H1 (cell line): ENCODE results near the gene CARD11.

Source experiments
- ATF3 ChIP-seq: IDR thresholded peaks from 2 replicates; pipeline ENCODE4 v1.6.1; 2011; ENCODE audit warnings: low read depth, mild to moderate bottlenecking, low read length; ENCODE audit not compliant: insufficient read depth
- CBX8 ChIP-seq: fragments of 300-800, 300-1000 bp; sonication (generic); IDR thresholded peaks from 2 replicates; pipeline ENCODE4 v1.7.1; 2016; ENCODE audit warnings: low read depth, low read length, borderline replicate concordance
- CTCF ChIP-seq, 3 experiments: IDR thresholded peaks; 1 replicate in 2 of 3; 2 replicates in 1 of 3; pipeline versions ENCODE4 v1.5.1 to v1.6.1; 2011; ENCODE audit warnings: low read length in 3 of 3, mild to moderate bottlenecking in 3 of 3, inconsistent platforms in 2 of 3, low read depth in 1 of 3, moderate library complexity in 1 of 3; ENCODE audit not compliant: insufficient read depth in 1 of 3; ENCODE audit errors: control extremely low read depth in 1 of 3
- EP300 ChIP-seq, 2 experiments: IDR thresholded peaks; 1 replicate in 1 of 2; 2 replicates in 1 of 2; pipeline ENCODE4 v1.6.1; 2011 to 2012; ENCODE audit warnings: low read depth in 2 of 2, low read length in 2 of 2, mild to moderate bottlenecking in 2 of 2, borderline replicate concordance in 1 of 2, inconsistent platforms in 1 of 2, moderate library complexity in 1 of 2
- HDAC2 ChIP-seq, 2 experiments: fragments of 300-600 bp in 1 of 2; sonication (generic) in 1 of 2; IDR thresholded peaks; 2 replicates each; pipeline ENCODE4 v1.6.1; 2011 to 2012; ENCODE audit warnings: low read depth in 2 of 2, low read length in 2 of 2, mild to moderate bottlenecking in 2 of 2, moderate library complexity in 2 of 2, borderline replicate concordance in 1 of 2, inconsistent platforms in 1 of 2
- RAD21 ChIP-seq, 2 experiments: IDR thresholded peaks in 1 of 2; conservative IDR thresholded peaks in 1 of 2; 2 replicates each; pipeline ENCODE4 v1.6.1; 2011; ENCODE audit warnings: low read depth in 2 of 2, low read length in 2 of 2, improper control_type of control experiment in 1 of 2, inconsistent platforms in 1 of 2, mild to moderate bottlenecking in 1 of 2, moderate library complexity in 1 of 2
- SAP30 ChIP-seq: fragments of 300-600 bp; sonication (generic); IDR thresholded peaks from 2 replicates; pipeline ENCODE4 v1.7.1; 2012; ENCODE audit warnings: low read length, moderate library complexity, mild to moderate bottlenecking, inconsistent platforms; ENCODE audit not compliant: insufficient read depth, insufficient replicate concordance
- TEAD4 ChIP-seq: IDR thresholded peaks from 2 replicates; pipeline ENCODE4 v1.6.1; 2012; ENCODE audit warnings: low read depth, low read length, inconsistent platforms, mixed read lengths
- USF2 ChIP-seq: IDR thresholded peaks from 2 replicates; pipeline ENCODE4 v1.6.1; 2011; ENCODE audit warnings: low read length, improper control_type of control experiment

- TF ChIP-seq EP300 (IDR thresholded peaks at IDR 0.05; ENCODE audit: borderline replicate concordance in 1 of 2, low read depth in 2 of 2, low read length in 2 of 2) (no peak), SAP30 (no peak), USF2 (no peak), TEAD4 (no peak), CBX8 (no peak), HDAC2 (IDR thresholded peaks at IDR 0.05; ENCODE audit: borderline replicate concordance in 1 of 2, low read depth in 2 of 2, low read length in 2 of 2) (no peak), CTCF (IDR thresholded peaks at IDR 0.05; ENCODE audit: control extremely low read depth in 1 of 3, insufficient read depth in 1 of 3, low read depth in 1 of 3, low read length in 3 of 3) (no peak), ATF3 (no peak), RAD21 (IDR thresholded peaks at IDR 0.05 in 1 of 2, conservative IDR thresholded peaks at IDR 0.05 in 1 of 2; ENCODE audit: low read depth in 2 of 2, low read length in 2 of 2) (no peak)
Measured at GRCh38 chr7:3002631-3003030, 41.0 kb downstream of the CARD11 start.
